ENCODE measurements around the gene GPD1. TPM values are rescaled to one million over a fixed set of nuclear protein-coding genes. Genes with fewer than 3 reads are reported as not detected.
A peak's percentile ranks its signal among the peaks of the same experiment; 100 is the strongest.

Gene GPD1
- total and polyA plus RNA-seq, 9 of the 15 experiments (the other 6 are each of a cell fraction or from before 2014, with no cell fraction given), result 0.13 to 1.00 (median 0.55) TPM

- Histone ChIP-seq H3K4me3 (no peak overlapping the region), H3K4me2 (ENCODE audit: insufficient read depth, low read length) (no peak overlapping the region), H2AFZ (ENCODE audit: low read depth, low read length) (no peak overlapping the region), H4K20me1 (replicated peaks; ENCODE audit: control insufficient read depth, insufficient read depth, low read length) (no peaks in the 10 kb centered on the region), H3K27me3 (ENCODE audit: control insufficient read depth in 2 of 2, insufficient read depth in 2 of 2, low read length in 2 of 2) (no peaks in the 10 kb centered on the region), H3K9me1 (ENCODE audit: control insufficient read depth, insufficient read depth, low read length) (no peaks in the 10 kb centered on the region), H3K4me1 (replicated peaks in 1 of 2; ENCODE audit: control insufficient read depth in 2 of 2, insufficient read depth in 2 of 2, low read length in 2 of 2) (no peaks in the 10 kb centered on the region), H3K9me3 (replicated peaks; ENCODE audit: control insufficient read depth, insufficient read depth, low read depth, low read length) (no peaks in the 10 kb centered on the region; the same call in 1 of the 2 replicates), H3K79me2 (ENCODE audit: control insufficient read depth, insufficient read depth, low read length) (no peaks in the 10 kb centered on the region; the same call in 2 of the 3 replicates), H3K27ac (ENCODE audit: extremely low read depth, low read depth, low read length) (no peak overlapping the region), H3K36me3 (ENCODE audit: control insufficient read depth, insufficient read depth, low read length) (peaks cover 49% of the 10 kb centered on the region; the same call in 2 of the 3 replicates), H3K9ac (ENCODE audit: insufficient read depth in 1 of 2, low read depth in 2 of 2, low read length in 2 of 2) (no peak overlapping the region)
- ATAC-seq (no peak), FAIRE-seq (no peak), DNase-seq (ENCODE audit: extremely low read depth in 1 of 4, low spot score in 3 of 4) (no peak)
- no TSS peak for BruUV-seq (replicated peaks)
- in situ Hi-C loops (cut with MboI), result no loop called here
- intact Hi-C loops (cut with micrococcal nuclease), result no loop called here
- ChIA-PET CTCF (ENCODE audit: low intra/inter-chr PET ratio) (no interaction called here), POLR2A (interaction anchor here (1.2 to 2.1 kb wide), 2 partner anchors 11 to 13 kb away, joined by 3 to 8 read pairs; partner anchors contain the start of gene COX14)
- 68% methylated on average over 2 of the region's 2 CpGs for WGBS (ENCODE audit: insufficient coverage, low coverage, missing lambda C conversion rate)
- no peak for TF ChIP-seq SETDB1 (IDR thresholded peaks at IDR 0.05; ENCODE audit: low read length)
- TF ChIP-seq HNRNPH1 (optimal IDR thresholded peaks at IDR 0.05; ENCODE audit: low read depth, low read length), result no peak
- TF ChIP-seq ZNF12 (CRISPR knock-in tag; IDR thresholded peaks at IDR 0.05), result no peak
Measured at GRCh38 chr12:50123203-50123602, 19.4 kb downstream of the GPD1 start.

- peaks cover 51% of the 10 kb centered on the region for H3K36me3 ChIP-seq (ENCODE audit: control insufficient read depth, insufficient read depth, low read length)
- no peaks in the 10 kb centered on the region for H3K27me3 ChIP-seq (ENCODE audit: control insufficient read depth in 2 of 2, insufficient read depth in 2 of 2, low read length in 2 of 2)
- ATAC-seq (peak; percentile 42; the same call in 2 of the 3 replicates), FAIRE-seq (no peak), DNase-seq (ENCODE audit: extremely low read depth in 1 of 4, low spot score in 3 of 4) (no peak)
- POLR2A ChIA-PET, result interaction anchor here (0.7 to 2.6 kb wide), 4 partner anchors 11 to 1115 kb away, joined by 4 to 15 read pairs (median 6); partner anchors contain the start of genes CERS5 and COX14
- H3K79me2 ChIP-seq (ENCODE audit: control insufficient read depth, insufficient read depth, low read length), result no peaks in the 10 kb centered on the region
- no peaks in the 10 kb centered on the region; the same call in 1 of the 2 replicates for H3K9me3 ChIP-seq (replicated peaks; ENCODE audit: control insufficient read depth, insufficient read depth, low read depth, low read length)
- no peak overlapping the region for H3K27ac ChIP-seq (ENCODE audit: extremely low read depth, low read depth, low read length)
- in situ Hi-C loops (cut with MboI) (no loop called here), intact Hi-C loops (cut with micrococcal nuclease) (no loop called here)
- no peak overlapping the region for H2AFZ ChIP-seq (ENCODE audit: low read depth, low read length)
- CTCF ChIA-PET (ENCODE audit: low intra/inter-chr PET ratio), result interaction anchor here (1.3 kb wide), 1 partner anchor 53 kb away, joined by 4 read pairs; no protein-coding TSS in a partner anchor
- no TSS peak for BruUV-seq (replicated peaks)
- H3K9ac ChIP-seq (ENCODE audit: insufficient read depth in 1 of 2, low read depth in 2 of 2, low read length in 2 of 2), result no peak overlapping the region
- no peaks in the 10 kb centered on the region for H3K4me1 ChIP-seq (replicated peaks in 1 of 2; ENCODE audit: control insufficient read depth in 2 of 2, insufficient read depth in 2 of 2, low read length in 2 of 2)
- no peaks in the 10 kb centered on the region for H3K9me1 ChIP-seq (ENCODE audit: control insufficient read depth, insufficient read depth, low read length)
- 50% methylated on average over 2 of the region's 2 CpGs for WGBS (ENCODE audit: insufficient coverage, low coverage, missing lambda C conversion rate)
- no peak overlapping the region for H3K4me3 ChIP-seq
- H4K20me1 ChIP-seq (replicated peaks; ENCODE audit: control insufficient read depth, insufficient read depth, low read length), result no peaks in the 10 kb centered on the region
- H3K4me2 ChIP-seq (ENCODE audit: insufficient read depth, low read length), result no peak overlapping the region
- TF ChIP-seq FOS (IDR thresholded peaks at IDR 0.05; ENCODE audit: extremely low read depth, insufficient read length) (no peak), TAF7 (tag; IDR thresholded peaks at IDR 0.05) (no peak), TBL1XR1 (IDR thresholded peaks at IDR 0.05; ENCODE audit: low read length in 2 of 2) (no peak), ZNF507 (tag; conservative IDR thresholded peaks at IDR 0.05) (no peak), ZNF518B (CRISPR knock-in tag; IDR thresholded peaks at IDR 0.05) (no peak), ZNF766 (CRISPR knock-in tag; conservative IDR thresholded peaks at IDR 0.05) (no peak), ESRRA (IDR thresholded peaks at IDR 0.05; ENCODE audit: borderline replicate concordance, low read depth) (no peak), SETDB1 (IDR thresholded peaks at IDR 0.05; ENCODE audit: low read length) (no peak), ZBTB9 (CRISPR knock-in tag; IDR thresholded peaks at IDR 0.05) (no peak)
Measured at GRCh38 chr12:50127546-50127945, 23.7 kb downstream of the GPD1 start.
